ENCODE results near the gene MOBP. TPM values are rescaled to one million over a fixed set of nuclear protein-coding genes. Genes with fewer than 3 reads are reported as not detected.

The MOBP gene
- total and polyA plus RNA-seq, 9 of the 15 experiments (the other 6 are each of a cell fraction or from before 2014, with no cell fraction given), result 0.09 to 0.33 (median 0.11) TPM; not detected in 4

- TF ChIP-seq, protein P1, sequence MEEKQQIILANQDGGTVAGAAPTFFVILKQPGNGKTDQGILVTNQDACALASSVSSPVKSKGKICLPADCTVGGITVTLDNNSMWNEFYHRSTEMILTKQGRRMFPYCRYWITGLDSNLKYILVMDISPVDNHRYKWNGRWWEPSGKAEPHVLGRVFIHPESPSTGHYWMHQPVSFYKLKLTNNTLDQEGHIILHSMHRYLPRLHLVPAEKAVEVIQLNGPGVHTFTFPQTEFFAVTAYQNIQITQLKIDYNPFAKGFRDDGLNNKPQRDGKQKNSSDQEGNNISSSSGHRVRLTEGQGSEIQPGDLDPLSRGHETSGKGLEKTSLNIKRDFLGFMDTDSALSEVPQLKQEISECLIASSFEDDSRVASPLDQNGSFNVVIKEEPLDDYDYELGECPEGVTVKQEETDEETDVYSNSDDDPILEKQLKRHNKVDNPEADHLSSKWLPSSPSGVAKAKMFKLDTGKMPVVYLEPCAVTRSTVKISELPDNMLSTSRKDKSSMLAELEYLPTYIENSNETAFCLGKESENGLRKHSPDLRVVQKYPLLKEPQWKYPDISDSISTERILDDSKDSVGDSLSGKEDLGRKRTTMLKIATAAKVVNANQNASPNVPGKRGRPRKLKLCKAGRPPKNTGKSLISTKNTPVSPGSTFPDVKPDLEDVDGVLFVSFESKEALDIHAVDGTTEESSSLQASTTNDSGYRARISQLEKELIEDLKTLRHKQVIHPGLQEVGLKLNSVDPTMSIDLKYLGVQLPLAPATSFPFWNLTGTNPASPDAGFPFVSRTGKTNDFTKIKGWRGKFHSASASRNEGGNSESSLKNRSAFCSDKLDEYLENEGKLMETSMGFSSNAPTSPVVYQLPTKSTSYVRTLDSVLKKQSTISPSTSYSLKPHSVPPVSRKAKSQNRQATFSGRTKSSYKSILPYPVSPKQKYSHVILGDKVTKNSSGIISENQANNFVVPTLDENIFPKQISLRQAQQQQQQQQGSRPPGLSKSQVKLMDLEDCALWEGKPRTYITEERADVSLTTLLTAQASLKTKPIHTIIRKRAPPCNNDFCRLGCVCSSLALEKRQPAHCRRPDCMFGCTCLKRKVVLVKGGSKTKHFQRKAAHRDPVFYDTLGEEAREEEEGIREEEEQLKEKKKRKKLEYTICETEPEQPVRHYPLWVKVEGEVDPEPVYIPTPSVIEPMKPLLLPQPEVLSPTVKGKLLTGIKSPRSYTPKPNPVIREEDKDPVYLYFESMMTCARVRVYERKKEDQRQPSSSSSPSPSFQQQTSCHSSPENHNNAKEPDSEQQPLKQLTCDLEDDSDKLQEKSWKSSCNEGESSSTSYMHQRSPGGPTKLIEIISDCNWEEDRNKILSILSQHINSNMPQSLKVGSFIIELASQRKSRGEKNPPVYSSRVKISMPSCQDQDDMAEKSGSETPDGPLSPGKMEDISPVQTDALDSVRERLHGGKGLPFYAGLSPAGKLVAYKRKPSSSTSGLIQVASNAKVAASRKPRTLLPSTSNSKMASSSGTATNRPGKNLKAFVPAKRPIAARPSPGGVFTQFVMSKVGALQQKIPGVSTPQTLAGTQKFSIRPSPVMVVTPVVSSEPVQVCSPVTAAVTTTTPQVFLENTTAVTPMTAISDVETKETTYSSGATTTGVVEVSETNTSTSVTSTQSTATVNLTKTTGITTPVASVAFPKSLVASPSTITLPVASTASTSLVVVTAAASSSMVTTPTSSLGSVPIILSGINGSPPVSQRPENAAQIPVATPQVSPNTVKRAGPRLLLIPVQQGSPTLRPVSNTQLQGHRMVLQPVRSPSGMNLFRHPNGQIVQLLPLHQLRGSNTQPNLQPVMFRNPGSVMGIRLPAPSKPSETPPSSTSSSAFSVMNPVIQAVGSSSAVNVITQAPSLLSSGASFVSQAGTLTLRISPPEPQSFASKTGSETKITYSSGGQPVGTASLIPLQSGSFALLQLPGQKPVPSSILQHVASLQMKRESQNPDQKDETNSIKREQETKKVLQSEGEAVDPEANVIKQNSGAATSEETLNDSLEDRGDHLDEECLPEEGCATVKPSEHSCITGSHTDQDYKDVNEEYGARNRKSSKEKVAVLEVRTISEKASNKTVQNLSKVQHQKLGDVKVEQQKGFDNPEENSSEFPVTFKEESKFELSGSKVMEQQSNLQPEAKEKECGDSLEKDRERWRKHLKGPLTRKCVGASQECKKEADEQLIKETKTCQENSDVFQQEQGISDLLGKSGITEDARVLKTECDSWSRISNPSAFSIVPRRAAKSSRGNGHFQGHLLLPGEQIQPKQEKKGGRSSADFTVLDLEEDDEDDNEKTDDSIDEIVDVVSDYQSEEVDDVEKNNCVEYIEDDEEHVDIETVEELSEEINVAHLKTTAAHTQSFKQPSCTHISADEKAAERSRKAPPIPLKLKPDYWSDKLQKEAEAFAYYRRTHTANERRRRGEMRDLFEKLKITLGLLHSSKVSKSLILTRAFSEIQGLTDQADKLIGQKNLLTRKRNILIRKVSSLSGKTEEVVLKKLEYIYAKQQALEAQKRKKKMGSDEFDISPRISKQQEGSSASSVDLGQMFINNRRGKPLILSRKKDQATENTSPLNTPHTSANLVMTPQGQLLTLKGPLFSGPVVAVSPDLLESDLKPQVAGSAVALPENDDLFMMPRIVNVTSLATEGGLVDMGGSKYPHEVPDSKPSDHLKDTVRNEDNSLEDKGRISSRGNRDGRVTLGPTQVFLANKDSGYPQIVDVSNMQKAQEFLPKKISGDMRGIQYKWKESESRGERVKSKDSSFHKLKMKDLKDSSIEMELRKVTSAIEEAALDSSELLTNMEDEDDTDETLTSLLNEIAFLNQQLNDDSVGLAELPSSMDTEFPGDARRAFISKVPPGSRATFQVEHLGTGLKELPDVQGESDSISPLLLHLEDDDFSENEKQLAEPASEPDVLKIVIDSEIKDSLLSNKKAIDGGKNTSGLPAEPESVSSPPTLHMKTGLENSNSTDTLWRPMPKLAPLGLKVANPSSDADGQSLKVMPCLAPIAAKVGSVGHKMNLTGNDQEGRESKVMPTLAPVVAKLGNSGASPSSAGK (IDR thresholded peaks at IDR 0.05), result no peak
- TF ChIP-seq ZNF133 (CRISPR knock-in tag; IDR thresholded peaks at IDR 0.05), result no peak
- TF ChIP-seq ZNF316 (IDR thresholded peaks at IDR 0.05), result no peak
- no peak for TF ChIP-seq KLF13 (tag; IDR thresholded peaks at IDR 0.05; ENCODE audit: borderline replicate concordance, low read depth)
- TF ChIP-seq SMAD2 (IDR thresholded peaks at IDR 0.05; ENCODE audit: low read depth, low read length), result no peak
- no peak for TF ChIP-seq STAT5A (IDR thresholded peaks at IDR 0.05; ENCODE audit: borderline replicate concordance, low read length)
- no peak for TF ChIP-seq TRIM24 (IDR thresholded peaks at IDR 0.05)
- no peak for TF ChIP-seq CHD4 (IDR thresholded peaks at IDR 0.05; ENCODE audit: insufficient read depth, insufficient replicate concordance, low read depth, low read length, poor library complexity, severe bottlenecking)
Measured at GRCh38 chr3:39542588-39542988, 75.1 kb downstream of the MOBP start (continued).

All from K562 (cell line).